HepG2 (cell line): ENCODE data around the gene MAP3K4. TPM values are rescaled to one million over a fixed set of nuclear protein-coding genes. Genes with fewer than 3 reads are reported as not detected.

Source experiments
- FOSL1 ChIP-seq: sonication (generic); formaldehyde crosslinking; IDR thresholded peaks from 2 replicates; pipeline ENCODE4 v1.9.0; 2021; ENCODE audit warnings: missing genetic modification reagents, borderline replicate concordance
- JARID2 ChIP-seq: sonication (generic); formaldehyde crosslinking; IDR thresholded peaks from 2 replicates; pipeline ENCODE4 v1.8.1; 2023; ENCODE audit warnings: missing genetic modification reagents, inconsistent platforms; ENCODE audit not compliant: insufficient replicate concordance
- NRL ChIP-seq: sonication (generic); formaldehyde crosslinking; IDR thresholded peaks from 2 replicates; pipeline ENCODE4 v1.5.0; 2020; ENCODE audit warnings: missing genetic modification reagents, mild to moderate bottlenecking, moderate library complexity, borderline replicate concordance
- POLR2AphosphoS5 ChIP-seq: IDR thresholded peaks from 2 replicates; pipeline ENCODE4 v1.6.1; 2012; ENCODE audit warnings: low read depth, low read length
- THAP11 ChIP-seq: IDR thresholded peaks from 2 replicates; pipeline ENCODE4 v1.6.1; 2016; ENCODE audit warnings: missing biosample characterization, missing genetic modification reagents
- ZBTB4 ChIP-seq: sonication (generic); formaldehyde crosslinking; IDR thresholded peaks from 2 replicates; pipeline ENCODE4 v1.4.0; 2020; ENCODE audit warnings: missing genetic modification reagents, mild to moderate bottlenecking, borderline replicate concordance
- ZMYM3 ChIP-seq: sonication (generic); formaldehyde crosslinking; IDR thresholded peaks from 2 replicates; pipeline ENCODE4 v1.5.1; 2020; ENCODE audit warnings: mild to moderate bottlenecking, missing genetic modification reagents
- ZNF329 ChIP-seq: sonication (generic); formaldehyde crosslinking; IDR thresholded peaks from 2 replicates; pipeline ENCODE4 v1.9.0; 2021; ENCODE audit warnings: low read depth, mild to moderate bottlenecking, missing genetic modification reagents
- ZNF431 ChIP-seq: sonication (generic); formaldehyde crosslinking; IDR thresholded peaks from 2 replicates; pipeline ENCODE4 v1.9.0; 2022; ENCODE audit warnings: missing genetic modification reagents, low read depth, mild to moderate bottlenecking, borderline replicate concordance
- ZNF549 ChIP-seq: sonication (generic); formaldehyde crosslinking; IDR thresholded peaks from 2 replicates; pipeline ENCODE4 v1.5.0; 2020; ENCODE audit warnings: missing genetic modification reagents
- ZNF674 ChIP-seq: sonication (generic); formaldehyde crosslinking; IDR thresholded peaks from 2 replicates; pipeline ENCODE4 v1.5.0; 2020; ENCODE audit warnings: low read depth, mild to moderate bottlenecking, missing genetic modification reagents
- ZNF709 ChIP-seq: sonication (generic); formaldehyde crosslinking; IDR thresholded peaks from 2 replicates; pipeline ENCODE4 v1.5.0; 2020; ENCODE audit warnings: mild to moderate bottlenecking, missing genetic modification reagents
- ZNF768 ChIP-seq: sonication (generic); formaldehyde crosslinking; IDR thresholded peaks from 2 replicates; pipeline ENCODE4 v1.4.0; 2020; ENCODE audit warnings: missing genetic modification reagents
- polyA plus RNA-seq, 8 experiments: library from polyadenylated mRNA; depleted of rRNA in 3 of 8; stranded (reverse) in 7 of 8; unstranded in 1 of 8; fragments of >200 nt; fragmentation: Illumina TruSeq in 4 of 8; extraction: Trizol in 4 of 8; gene quantifications; 2 replicates each; pipeline versions ENCODE4 v1.2.1 to v1.2.3, GENCODE V29; 2011 to 2016; ENCODE audit warnings: low read depth in 4 of 8, missing spikeins in 1 of 8, mixed read lengths in 1 of 8; ENCODE audit not compliant: insufficient read depth in 1 of 8
- total RNA-seq, 5 experiments: library from RNA; depleted of rRNA; stranded (reverse); fragments of >200 nt; fragmentation: Illumina TruSeq; extraction: Trizol; gene quantifications; 2 replicates each; pipeline ENCODE4 v1.2.3, GENCODE V29; 2016; ENCODE audit warnings: low read depth in 1 of 5
- TF ChIP-seq, protein P1 (sequence below): sonication (generic); formaldehyde crosslinking; conservative IDR thresholded peaks from 2 replicates; pipeline ENCODE4 v1.8.1; 2023; ENCODE audit warnings: missing genetic modification reagents
- TF ChIP-seq, protein P2 (sequence below): sonication (generic); formaldehyde crosslinking; IDR thresholded peaks from 2 replicates; pipeline ENCODE4 v1.9.0; 2021; ENCODE audit warnings: mild to moderate bottlenecking, missing genetic modification reagents

MAP3K4 gene
- total and polyA plus RNA-seq, 2 of the 13 experiments (the other 11 are each of a cell fraction or from before 2014, with no cell fraction given): 12.9 to 33.6 TPM

DNA sequence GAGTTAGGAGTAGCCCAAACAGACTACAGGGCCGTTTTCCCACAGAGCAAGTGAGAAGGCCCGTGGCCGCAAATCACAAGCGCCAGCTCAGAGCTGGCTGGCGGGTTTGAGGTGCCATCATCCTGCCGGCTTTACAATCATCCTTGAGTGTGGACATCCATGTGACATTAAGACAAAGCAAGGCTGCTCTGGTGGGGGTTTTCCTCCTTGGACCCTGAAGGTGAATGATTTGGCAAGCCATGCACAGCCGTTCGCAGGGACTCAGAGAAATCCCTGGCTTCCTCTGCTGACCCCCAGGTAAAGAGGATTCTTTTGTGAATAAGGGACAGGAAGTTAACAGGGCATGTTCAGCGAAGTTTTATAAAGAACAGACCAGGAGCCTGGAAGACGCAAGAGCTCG, 145.1 kb downstream of the MAP3K4 start (continued):
- TF ChIP-seq ZBTB4 (CRISPR knock-in tag): 0 out of 2 replicates have a peak, but pooled peaks have one; percentile 1
- TF ChIP-seq NRL (CRISPR knock-in tag): no peak
- TF ChIP-seq, protein P1, sequence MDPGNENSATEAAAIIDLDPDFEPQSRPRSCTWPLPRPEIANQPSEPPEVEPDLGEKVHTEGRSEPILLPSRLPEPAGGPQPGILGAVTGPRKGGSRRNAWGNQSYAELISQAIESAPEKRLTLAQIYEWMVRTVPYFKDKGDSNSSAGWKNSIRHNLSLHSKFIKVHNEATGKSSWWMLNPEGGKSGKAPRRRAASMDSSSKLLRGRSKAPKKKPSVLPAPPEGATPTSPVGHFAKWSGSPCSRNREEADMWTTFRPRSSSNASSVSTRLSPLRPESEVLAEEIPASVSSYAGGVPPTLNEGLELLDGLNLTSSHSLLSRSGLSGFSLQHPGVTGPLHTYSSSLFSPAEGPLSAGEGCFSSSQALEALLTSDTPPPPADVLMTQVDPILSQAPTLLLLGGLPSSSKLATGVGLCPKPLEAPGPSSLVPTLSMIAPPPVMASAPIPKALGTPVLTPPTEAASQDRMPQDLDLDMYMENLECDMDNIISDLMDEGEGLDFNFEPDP: 0 out of 2 replicates have a peak, but pooled peaks have one; percentile 59
- TF ChIP-seq FOSL1 (CRISPR knock-in tag): no peak
- TF ChIP-seq POLR2AphosphoS5: no peak
- TF ChIP-seq ZNF709: no peak
- no peak for TF ChIP-seq THAP11 (CRISPR knock-in tag)
- TF ChIP-seq ZMYM3 (CRISPR knock-in tag): no peak
- TF ChIP-seq ZNF768 (CRISPR knock-in tag): no peak
- TF ChIP-seq ZNF329 (CRISPR knock-in tag): no peak
- TF ChIP-seq ZNF674: 0 out of 2 replicates have a peak, but pooled peaks have one; percentile 35
- TF ChIP-seq ZNF549 (CRISPR knock-in tag): no peak
- TF ChIP-seq ZNF431: 0 out of 2 replicates have a peak, but pooled peaks have one; percentile 7
- TF ChIP-seq, protein P2, sequence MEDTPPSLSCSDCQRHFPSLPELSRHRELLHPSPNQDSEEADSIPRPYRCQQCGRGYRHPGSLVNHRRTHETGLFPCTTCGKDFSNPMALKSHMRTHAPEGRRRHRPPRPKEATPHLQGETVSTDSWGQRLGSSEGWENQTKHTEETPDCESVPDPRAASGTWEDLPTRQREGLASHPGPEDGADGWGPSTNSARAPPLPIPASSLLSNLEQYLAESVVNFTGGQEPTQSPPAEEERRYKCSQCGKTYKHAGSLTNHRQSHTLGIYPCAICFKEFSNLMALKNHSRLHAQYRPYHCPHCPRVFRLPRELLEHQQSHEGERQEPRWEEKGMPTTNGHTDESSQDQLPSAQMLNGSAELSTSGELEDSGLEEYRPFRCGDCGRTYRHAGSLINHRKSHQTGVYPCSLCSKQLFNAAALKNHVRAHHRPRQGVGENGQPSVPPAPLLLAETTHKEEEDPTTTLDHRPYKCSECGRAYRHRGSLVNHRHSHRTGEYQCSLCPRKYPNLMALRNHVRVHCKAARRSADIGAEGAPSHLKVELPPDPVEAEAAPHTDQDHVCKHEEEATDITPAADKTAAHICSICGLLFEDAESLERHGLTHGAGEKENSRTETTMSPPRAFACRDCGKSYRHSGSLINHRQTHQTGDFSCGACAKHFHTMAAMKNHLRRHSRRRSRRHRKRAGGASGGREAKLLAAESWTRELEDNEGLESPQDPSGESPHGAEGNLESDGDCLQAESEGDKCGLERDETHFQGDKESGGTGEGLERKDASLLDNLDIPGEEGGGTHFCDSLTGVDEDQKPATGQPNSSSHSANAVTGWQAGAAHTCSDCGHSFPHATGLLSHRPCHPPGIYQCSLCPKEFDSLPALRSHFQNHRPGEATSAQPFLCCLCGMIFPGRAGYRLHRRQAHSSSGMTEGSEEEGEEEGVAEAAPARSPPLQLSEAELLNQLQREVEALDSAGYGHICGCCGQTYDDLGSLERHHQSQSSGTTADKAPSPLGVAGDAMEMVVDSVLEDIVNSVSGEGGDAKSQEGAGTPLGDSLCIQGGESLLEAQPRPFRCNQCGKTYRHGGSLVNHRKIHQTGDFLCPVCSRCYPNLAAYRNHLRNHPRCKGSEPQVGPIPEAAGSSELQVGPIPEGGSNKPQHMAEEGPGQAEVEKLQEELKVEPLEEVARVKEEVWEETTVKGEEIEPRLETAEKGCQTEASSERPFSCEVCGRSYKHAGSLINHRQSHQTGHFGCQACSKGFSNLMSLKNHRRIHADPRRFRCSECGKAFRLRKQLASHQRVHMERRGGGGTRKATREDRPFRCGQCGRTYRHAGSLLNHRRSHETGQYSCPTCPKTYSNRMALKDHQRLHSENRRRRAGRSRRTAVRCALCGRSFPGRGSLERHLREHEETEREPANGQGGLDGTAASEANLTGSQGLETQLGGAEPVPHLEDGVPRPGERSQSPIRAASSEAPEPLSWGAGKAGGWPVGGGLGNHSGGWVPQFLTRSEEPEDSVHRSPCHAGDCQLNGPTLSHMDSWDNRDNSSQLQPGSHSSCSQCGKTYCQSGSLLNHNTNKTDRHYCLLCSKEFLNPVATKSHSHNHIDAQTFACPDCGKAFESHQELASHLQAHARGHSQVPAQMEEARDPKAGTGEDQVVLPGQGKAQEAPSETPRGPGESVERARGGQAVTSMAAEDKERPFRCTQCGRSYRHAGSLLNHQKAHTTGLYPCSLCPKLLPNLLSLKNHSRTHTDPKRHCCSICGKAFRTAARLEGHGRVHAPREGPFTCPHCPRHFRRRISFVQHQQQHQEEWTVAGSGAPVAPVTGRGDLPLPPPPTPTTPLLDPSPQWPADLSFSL: no peak
- no peak for TF ChIP-seq JARID2 (CRISPR knock-in tag)
